Measurements from ENCODE around the gene MS4A15. TPM values are rescaled to one million over a fixed set of nuclear protein-coding genes. Genes with fewer than 3 reads are reported as not detected.

Gene MS4A15
- total and polyA plus RNA-seq, 7 experiments from 2014 or later = not detected

DNA sequence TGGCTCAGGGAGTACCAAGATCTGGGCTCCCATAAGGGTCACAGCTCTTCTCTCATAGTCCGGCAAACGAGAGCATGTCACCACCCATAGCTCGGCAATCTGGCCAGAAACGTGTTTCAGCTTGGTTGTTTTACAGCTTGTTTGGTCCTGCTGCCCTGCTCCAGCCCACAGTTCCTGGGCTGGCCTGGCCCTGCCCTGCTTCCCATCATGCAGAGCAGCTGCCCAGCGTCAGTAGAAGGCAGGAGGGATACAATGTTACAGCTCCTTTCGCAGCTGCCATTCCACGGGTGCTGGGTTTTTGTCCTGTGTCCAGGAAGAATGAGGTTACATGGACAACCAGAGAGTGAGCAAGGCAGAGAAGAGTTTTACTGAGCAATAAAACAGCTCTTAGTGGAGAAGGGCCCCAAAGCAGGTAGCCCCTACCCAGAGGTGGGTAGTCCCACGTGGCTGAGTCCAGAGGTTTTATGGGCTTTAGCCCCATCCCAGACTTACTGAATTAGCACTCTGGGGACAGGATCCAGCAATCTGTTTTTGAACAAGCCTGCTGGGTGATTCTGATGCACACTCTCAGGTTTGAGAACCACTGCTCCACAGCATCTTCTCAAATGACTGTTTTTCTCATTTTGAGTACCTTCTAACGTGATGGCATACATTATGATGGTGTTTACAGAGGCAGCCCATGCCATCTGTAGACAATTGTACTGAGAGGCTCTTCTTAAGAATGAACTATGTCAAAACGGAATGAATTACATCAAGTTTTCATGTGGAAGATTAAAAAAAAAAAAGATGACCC lies 37.9 kb upstream of the MS4A15 start:
- Histone ChIP-seq H3K36me3 (ENCODE audit: control insufficient read depth in 2 of 3, insufficient read depth in 3 of 3, low read length in 3 of 3) (no peaks in the 10 kb centered on the region), H3K4me1 (ENCODE audit: control insufficient read depth in 2 of 2, insufficient read depth in 2 of 2, low read length in 2 of 2) (no peaks in the 10 kb centered on the region), H3K27me3 (ENCODE audit: control insufficient read depth in 2 of 2, insufficient read depth in 2 of 2, low read length in 2 of 2) (no peaks in the 10 kb centered on the region), H3K9me3 (ENCODE audit: control insufficient read depth in 2 of 3, low read length in 3 of 3) (no peaks in the 10 kb centered on the region), H3K4me3 (ENCODE audit: low read length) (no peak overlapping the region), H3K27ac (ENCODE audit: low read depth, low read length) (no peak overlapping the region)
- POLR2A ChIA-PET = no interaction called here
- Mint-ChIP-seq H3K4me3 (no peak overlapping the region), H3K4me1 (no peaks in the 10 kb centered on the region), H3K27me3 (peaks cover 4 to 54% (median 33%) of the 10 kb centered on the region in 5 donors), H3K27ac (no peak overlapping the region), H3K9me3 (peaks cover 0 to 9% (median 0%) of the 10 kb centered on the region in 11 donors), H3K36me3 (peaks cover 0 to 4% (median 0%) of the 10 kb centered on the region in 5 donors)
- intact Hi-C loops (cut with micrococcal nuclease) = no loop called here
- DNase-seq = no peak
- CTCF ChIA-PET = no interaction called here
- no peak for ATAC-seq

- H3K36me3 Mint-ChIP-seq = peaks cover 0 to 4% (median 0%) of the 10 kb centered on the region in 5 donors
- POLR2A ChIA-PET = no interaction called here
- Histone ChIP-seq H3K27ac (ENCODE audit: low read depth, low read length) (no peak overlapping the region), H3K27me3 (ENCODE audit: control insufficient read depth in 2 of 2, insufficient read depth in 2 of 2, low read length in 2 of 2) (no peaks in the 10 kb centered on the region), H3K4me3 (ENCODE audit: low read length) (no peak overlapping the region), H3K4me1 (ENCODE audit: control insufficient read depth in 2 of 2, insufficient read depth in 2 of 2, low read length in 2 of 2) (no peaks in the 10 kb centered on the region), H3K36me3 (ENCODE audit: control insufficient read depth in 2 of 3, insufficient read depth in 3 of 3, low read length in 3 of 3) (no peaks in the 10 kb centered on the region), H3K9me3 (ENCODE audit: control insufficient read depth in 2 of 3, low read length in 3 of 3) (no peaks in the 10 kb centered on the region)
- no peak overlapping the region for H3K27ac Mint-ChIP-seq
- no peaks in the 10 kb centered on the region for H3K4me1 Mint-ChIP-seq
- intact Hi-C loops (cut with micrococcal nuclease) = no loop called here
- H3K9me3 Mint-ChIP-seq = peaks cover 0 to 9% (median 0%) of the 10 kb centered on the region in 11 donors
- DNase-seq (no peak), ATAC-seq (no peak)
- CTCF ChIA-PET = no interaction called here
- H3K4me3 Mint-ChIP-seq = no peak overlapping the region
- H3K27me3 Mint-ChIP-seq = peaks cover 4 to 57% (median 32%) of the 10 kb centered on the region in 5 donors
These were observed 37.3 kb upstream of the MS4A15 start for GRCh38 chr11:60719391-60719790.

DNA sequence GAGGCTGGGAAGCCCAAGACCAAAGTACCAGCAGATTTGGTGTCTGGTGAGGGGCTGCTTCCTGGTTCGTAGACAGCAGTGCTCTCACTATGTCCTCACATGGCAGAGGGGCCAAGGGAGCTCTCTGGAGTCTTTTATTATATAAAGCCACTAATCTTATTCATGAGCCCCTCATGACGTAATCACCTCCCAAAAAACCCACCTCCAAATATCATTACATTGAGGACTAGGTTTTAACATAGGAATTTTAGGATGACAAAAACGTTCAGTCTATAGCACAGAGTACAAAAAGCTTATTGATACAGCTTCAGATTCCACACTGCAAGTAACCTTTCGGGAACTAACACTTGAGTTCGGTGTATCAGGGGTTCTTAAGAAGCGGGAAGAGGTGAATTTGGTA lies 36.2 kb upstream of the MS4A15 start:
- H3K9me3 Mint-ChIP-seq = peaks cover 0 to 9% (median 0%) of the 10 kb centered on the region in 11 donors
- H3K27me3 Mint-ChIP-seq = peaks cover 4 to 52% (median 24%) of the 10 kb centered on the region in 5 donors
- no peak overlapping the region for H3K4me3 Mint-ChIP-seq
- no peaks in the 10 kb centered on the region for H3K4me1 Mint-ChIP-seq
- DNase-seq (no peak), ATAC-seq (no peak)
- CTCF ChIA-PET = no interaction called here
- no peak overlapping the region for H3K27ac Mint-ChIP-seq
- H3K27me3 ChIP-seq (ENCODE audit: control insufficient read depth in 2 of 2, insufficient read depth in 2 of 2, low read length in 2 of 2) = no peaks in the 10 kb centered on the region
- H3K27ac ChIP-seq (ENCODE audit: low read depth, low read length) = no peak overlapping the region
- POLR2A ChIA-PET = no interaction called here
- no peak overlapping the region for H3K4me3 ChIP-seq (ENCODE audit: low read length)
- peaks cover 0 to 4% (median 0%) of the 10 kb centered on the region in 5 donors for H3K36me3 Mint-ChIP-seq
- H3K9me3 ChIP-seq (ENCODE audit: control insufficient read depth in 2 of 3, low read length in 3 of 3) = no peaks in the 10 kb centered on the region
- H3K36me3 ChIP-seq (ENCODE audit: control insufficient read depth in 2 of 3, insufficient read depth in 3 of 3, low read length in 3 of 3) = no peaks in the 10 kb centered on the region
- no peaks in the 10 kb centered on the region for H3K4me1 ChIP-seq (ENCODE audit: control insufficient read depth in 2 of 2, insufficient read depth in 2 of 2, low read length in 2 of 2)
- intact Hi-C loops (cut with micrococcal nuclease) = no loop called here

- ChIA-PET POLR2A (no interaction called here), CTCF (no interaction called here)
- peak within 1 kb of the TSS in 1 of 9 donors; percentile 60 for H3K27ac Mint-ChIP-seq
- no peaks in the 10 kb centered on the region for H3K27me3 ChIP-seq (ENCODE audit: control insufficient read depth in 2 of 2, insufficient read depth in 2 of 2, low read length in 2 of 2)
- no peak within 1 kb of the TSS for H3K4me3 ChIP-seq (ENCODE audit: low read length)
- no peaks in the 10 kb centered on the region for H3K4me1 Mint-ChIP-seq
- H3K4me3 Mint-ChIP-seq = no peak within 1 kb of the TSS
- intact Hi-C loops (cut with micrococcal nuclease) = no loop called here
- no peaks in the 10 kb centered on the region for H3K9me3 Mint-ChIP-seq
- H3K4me1 ChIP-seq (ENCODE audit: control insufficient read depth in 2 of 2, insufficient read depth in 2 of 2, low read length in 2 of 2) = no peaks in the 10 kb centered on the region
- DNase-seq (no peak), ATAC-seq (no peak)
- H3K36me3 ChIP-seq (ENCODE audit: control insufficient read depth in 2 of 3, insufficient read depth in 3 of 3, low read length in 3 of 3) = no peaks in the 10 kb centered on the region
- H3K27me3 Mint-ChIP-seq = peaks cover 7 to 44% (median 33%) of the 10 kb centered on the region in 5 donors
- H3K36me3 Mint-ChIP-seq = no peaks in the 10 kb centered on the region
- H3K27ac ChIP-seq (ENCODE audit: low read depth, low read length) = no peak within 1 kb of the TSS
- no peaks in the 10 kb centered on the region for H3K9me3 ChIP-seq (ENCODE audit: control insufficient read depth in 2 of 3, low read length in 3 of 3)
These were observed 32.2 kb upstream of the MS4A15 start, which contains the start of gene MS4A18 for GRCh38 chr11:60724420-60724819. Gene MS4A18 (plus strand): TSS chr11:60724720.

- DNase-seq = no peak
- no peak for ATAC-seq
- Histone ChIP-seq H3K27ac (ENCODE audit: low read depth, low read length) (no peak overlapping the region), H3K27me3 (ENCODE audit: control insufficient read depth in 2 of 2, insufficient read depth in 2 of 2, low read length in 2 of 2) (no peaks in the 10 kb centered on the region), H3K36me3 (ENCODE audit: control insufficient read depth in 2 of 3, insufficient read depth in 3 of 3, low read length in 3 of 3) (no peaks in the 10 kb centered on the region), H3K4me3 (ENCODE audit: low read length) (no peak overlapping the region), H3K4me1 (ENCODE audit: control insufficient read depth in 2 of 2, insufficient read depth in 2 of 2, low read length in 2 of 2) (no peaks in the 10 kb centered on the region), H3K9me3 (ENCODE audit: control insufficient read depth in 2 of 3, low read length in 3 of 3) (no peaks in the 10 kb centered on the region)
- ChIA-PET POLR2A (no interaction called here), CTCF (no interaction called here)
- Mint-ChIP-seq H3K27me3 (peaks cover 7 to 45% (median 28%) of the 10 kb centered on the region in 5 donors), H3K27ac (no peak overlapping the region), H3K4me1 (no peaks in the 10 kb centered on the region), H3K4me3 (no peak overlapping the region), H3K36me3 (no peaks in the 10 kb centered on the region), H3K9me3 (no peaks in the 10 kb centered on the region)
- intact Hi-C loops (cut with micrococcal nuclease) = no loop called here
These were observed 31.1 kb upstream of the MS4A15 start for GRCh38 chr11:60725592-60725991.

GRCh38 chr11:60731586-60731985 lies 25.1 kb upstream of the MS4A15 start:
- CTCF ChIA-PET = no interaction called here

GRCh38 chr11:60734279-60734678 lies 22.4 kb upstream of the MS4A15 start:
- CTCF ChIA-PET = no interaction called here
- Histone ChIP-seq H3K4me3 (ENCODE audit: low read length) (no peak overlapping the region), H3K27ac (ENCODE audit: low read depth, low read length) (no peak overlapping the region), H3K9me3 (ENCODE audit: control insufficient read depth in 2 of 3, low read length in 3 of 3) (no peaks in the 10 kb centered on the region), H3K36me3 (ENCODE audit: control insufficient read depth in 2 of 3, insufficient read depth in 3 of 3, low read length in 3 of 3) (no peaks in the 10 kb centered on the region), H3K27me3 (ENCODE audit: control insufficient read depth in 2 of 2, insufficient read depth in 2 of 2, low read length in 2 of 2) (no peaks in the 10 kb centered on the region), H3K4me1 (ENCODE audit: control insufficient read depth in 2 of 2, insufficient read depth in 2 of 2, low read length in 2 of 2) (no peaks in the 10 kb centered on the region)
- Mint-ChIP-seq H3K27me3 (peaks cover 5 to 35% (median 20%) of the 10 kb centered on the region in 5 donors), H3K27ac (no peak overlapping the region), H3K36me3 (no peaks in the 10 kb centered on the region), H3K4me1 (no peaks in the 10 kb centered on the region), H3K4me3 (no peak overlapping the region), H3K9me3 (no peaks in the 10 kb centered on the region)
- intact Hi-C loops (cut with micrococcal nuclease) = no loop called here
- ATAC-seq (no peak), DNase-seq (no peak)
- POLR2A ChIA-PET = no interaction called here

More at GRCh38 chr11:60731586-60731985, 25.1 kb upstream of the MS4A15 start:
- Mint-ChIP-seq H3K27me3 (peaks cover 11 to 38% (median 23%) of the 10 kb centered on the region in 5 donors), H3K9me3 (no peaks in the 10 kb centered on the region), H3K36me3 (no peaks in the 10 kb centered on the region), H3K27ac (no peak overlapping the region), H3K4me3 (no peak overlapping the region), H3K4me1 (no peaks in the 10 kb centered on the region)
- no peaks in the 10 kb centered on the region for H3K4me1 ChIP-seq (ENCODE audit: control insufficient read depth in 2 of 2, insufficient read depth in 2 of 2, low read length in 2 of 2)
- intact Hi-C loops (cut with micrococcal nuclease) = no loop called here
- H3K27ac ChIP-seq (ENCODE audit: low read depth, low read length) = no peak overlapping the region
- no peaks in the 10 kb centered on the region for H3K36me3 ChIP-seq (ENCODE audit: control insufficient read depth in 2 of 3, insufficient read depth in 3 of 3, low read length in 3 of 3)
- POLR2A ChIA-PET = no interaction called here
- no peaks in the 10 kb centered on the region for H3K27me3 ChIP-seq (ENCODE audit: control insufficient read depth in 2 of 2, insufficient read depth in 2 of 2, low read length in 2 of 2)
- H3K4me3 ChIP-seq (ENCODE audit: low read length) = no peak overlapping the region
- ATAC-seq (no peak), DNase-seq (no peak)
- H3K9me3 ChIP-seq (ENCODE audit: control insufficient read depth in 2 of 3, low read length in 3 of 3) = no peaks in the 10 kb centered on the region
